IPS-18c (cell line): Measurements from ENCODE around the gene LRIG1.

Experiments used
- H3K4me3 ChIP-seq: 2 replicates; pipeline ENCODE4 v1.7.0; 2013; ENCODE audit warnings: low read depth, mild to moderate bottlenecking, low read length, moderate library complexity; ENCODE audit not compliant: insufficient read depth
- H3K9me3 ChIP-seq: one replicate; pipeline ENCODE4 v1.6.1; 2013; ENCODE audit warnings: mild to moderate bottlenecking, low read length, moderate library complexity; ENCODE audit not compliant: control insufficient read depth, insufficient read depth

LRIG1 gene

DNA sequence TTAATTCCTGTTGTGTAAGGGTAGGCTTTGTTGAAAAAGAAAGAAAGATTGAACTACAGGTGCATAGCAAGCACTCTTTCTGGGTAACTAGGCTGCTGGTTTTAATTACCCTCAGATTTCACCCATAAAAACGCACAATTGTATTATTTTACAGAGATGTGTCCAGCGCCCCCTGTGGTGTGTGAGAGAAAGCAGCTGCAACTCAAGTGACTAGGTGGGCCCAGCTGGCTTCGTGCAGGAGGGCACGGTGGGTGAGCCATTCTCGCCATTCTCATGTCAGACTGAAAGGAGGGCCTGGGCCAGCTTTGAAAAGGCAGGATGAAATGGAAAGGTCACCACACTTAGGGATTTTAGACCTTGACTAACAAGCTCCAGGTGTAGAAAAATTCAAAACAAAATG lies 122.6 kb downstream of the LRIG1 start:
- H3K9me3 ChIP-seq: no peaks in the 10 kb centered on the region
- H3K4me3 ChIP-seq: no peak overlapping the region

GRCh38 chr3:66377800-66378199 lies 123.0 kb downstream of the LRIG1 start:
- H3K4me3 ChIP-seq: no peak overlapping the region
- H3K9me3 ChIP-seq: no peaks in the 10 kb centered on the region

DNA sequence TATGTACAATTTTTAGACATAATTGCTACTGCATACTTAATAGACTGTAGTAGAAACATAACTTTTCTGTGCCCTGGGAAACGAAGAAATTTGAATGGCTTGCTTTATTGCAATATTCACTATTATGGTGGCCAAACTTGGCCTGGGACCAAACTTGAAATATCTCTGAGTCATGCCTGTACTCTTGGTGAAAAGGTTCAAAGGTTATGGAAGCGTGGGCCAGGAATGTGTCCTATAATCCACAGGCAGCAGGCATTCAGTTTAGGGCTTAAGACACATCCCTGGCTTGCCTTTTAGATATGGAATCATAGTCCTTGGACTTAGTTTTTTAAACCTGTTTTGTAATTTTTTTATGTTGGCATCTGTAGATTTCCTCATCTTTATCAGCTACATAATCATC lies 124.3 kb downstream of the LRIG1 start:
- Histone ChIP-seq H3K4me3 (no peak overlapping the region), H3K9me3 (no peaks in the 10 kb centered on the region)

DNA sequence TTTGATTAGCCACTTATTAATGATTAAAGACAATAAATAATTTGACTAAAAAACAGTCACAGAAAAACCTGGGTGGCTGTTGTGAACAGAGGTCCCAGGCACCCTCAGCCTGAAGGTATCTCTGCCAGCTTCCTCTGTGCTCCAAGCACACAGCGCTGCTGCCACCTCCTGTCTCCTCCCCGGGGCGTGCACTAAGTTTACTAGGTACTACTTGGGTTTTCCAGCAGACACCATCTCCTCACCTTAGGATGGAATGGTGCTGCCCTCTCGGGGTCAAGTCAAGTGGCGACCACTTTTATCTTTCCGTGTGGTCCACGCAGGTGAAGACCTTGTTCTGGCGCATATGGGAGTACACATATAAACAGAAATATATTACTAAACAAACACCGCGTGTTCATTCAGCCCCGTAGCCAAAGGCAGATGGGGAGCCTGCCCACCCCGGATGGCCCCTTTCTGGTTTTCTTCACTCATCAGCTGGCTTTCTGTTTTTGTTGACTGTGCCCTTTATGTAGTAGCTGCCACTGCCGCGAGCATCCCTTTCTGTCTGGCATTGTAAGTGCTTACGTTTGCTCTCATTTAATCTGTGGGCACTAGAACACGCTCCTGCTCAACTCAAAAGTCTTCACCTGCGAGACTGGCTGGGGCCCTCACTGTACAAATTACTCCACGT lies 128.0 kb downstream of the LRIG1 start:
- Histone ChIP-seq H3K4me3 (no peak overlapping the region), H3K9me3 (no peaks in the 10 kb centered on the region)

DNA sequence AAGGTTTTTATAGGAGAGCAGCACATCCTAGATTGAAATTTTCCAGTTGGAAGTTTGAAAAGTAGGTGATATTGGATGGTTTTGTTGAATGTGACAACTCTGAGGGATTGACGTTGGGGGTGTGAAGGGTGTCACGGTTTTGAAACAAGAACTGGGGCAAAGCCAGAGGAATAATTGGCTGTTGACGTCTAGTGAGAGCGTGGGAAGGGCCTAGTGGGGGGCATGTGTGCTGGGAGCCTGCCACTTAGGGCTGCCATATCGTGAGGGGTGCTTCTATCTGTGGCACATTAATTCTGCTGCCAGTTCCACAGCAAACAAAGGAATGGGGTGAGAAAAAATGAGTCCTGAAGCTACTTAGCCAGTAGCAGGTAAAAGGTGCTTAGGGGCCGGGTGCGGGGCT lies 129.4 kb downstream of the LRIG1 start:
- Histone ChIP-seq H3K4me3 (no peak overlapping the region), H3K9me3 (no peaks in the 10 kb centered on the region)

GRCh38 chr3:66370179-66370578 lies 130.6 kb downstream of the LRIG1 start:
- no peak overlapping the region for H3K4me3 ChIP-seq

GRCh38 chr3:66367979-66368378 lies 132.8 kb downstream of the LRIG1 start:
- Histone ChIP-seq H3K9me3 (no peaks in the 10 kb centered on the region), H3K4me3 (no peak overlapping the region)

More at GRCh38 chr3:66370179-66370578, 130.6 kb downstream of the LRIG1 start:
- H3K9me3 ChIP-seq: no peaks in the 10 kb centered on the region

GRCh38 chr3:66366747-66367146 lies 134.1 kb downstream of the LRIG1 start:
- H3K9me3 ChIP-seq: no peaks in the 10 kb centered on the region
- no peak overlapping the region for H3K4me3 ChIP-seq

- Histone ChIP-seq H3K9me3 (no peaks in the 10 kb centered on the region), H3K4me3 (no peak overlapping the region)
Measured at GRCh38 chr3:66365080-66365479, 135.7 kb downstream of the LRIG1 start.

DNA sequence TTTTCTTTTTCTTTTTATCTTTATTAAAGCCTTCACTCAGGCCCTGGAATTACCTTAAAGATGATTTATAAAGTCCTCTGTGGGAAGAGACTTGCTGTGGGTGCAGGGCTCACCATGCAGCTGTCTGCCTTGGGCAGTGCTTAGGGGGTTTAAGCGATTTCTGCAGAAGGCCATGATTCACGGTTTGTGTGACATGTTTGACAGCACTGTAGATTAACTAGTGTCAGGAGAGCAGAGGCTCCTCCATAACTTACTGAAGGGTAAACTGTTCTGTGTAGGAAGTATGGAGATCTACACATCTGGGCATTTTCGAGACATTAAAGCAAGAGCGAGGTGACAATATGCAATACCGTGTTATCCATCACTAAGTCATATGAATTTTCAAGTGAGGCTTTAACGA lies 137.7 kb downstream of the LRIG1 start:
- no peak overlapping the region for H3K4me3 ChIP-seq
- no peaks in the 10 kb centered on the region for H3K9me3 ChIP-seq

- Histone ChIP-seq H3K9me3 (no peaks in the 10 kb centered on the region), H3K4me3 (no peak overlapping the region)
Measured at GRCh38 chr3:66362541-66362941, 138.3 kb downstream of the LRIG1 start.

DNA sequence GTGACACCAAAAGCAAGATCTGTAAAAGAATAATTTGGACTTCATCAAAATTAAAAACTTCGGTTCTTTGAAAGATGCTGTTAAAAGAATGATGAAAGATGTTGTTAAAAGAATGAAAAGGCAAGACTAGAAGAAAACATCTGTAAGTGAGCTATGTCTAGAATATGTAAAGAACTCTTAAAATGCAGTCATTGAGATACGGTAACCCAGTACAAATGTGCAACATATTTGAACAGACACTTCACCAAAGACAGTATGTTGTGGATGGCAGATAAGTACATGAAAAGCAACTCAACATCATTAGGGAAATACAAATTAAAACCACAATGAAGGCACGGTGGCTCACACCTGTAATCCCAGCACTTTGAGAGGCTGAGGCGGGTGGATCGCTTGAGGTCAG lies 139.5 kb downstream of the LRIG1 start:
- no peaks in the 10 kb centered on the region for H3K9me3 ChIP-seq
- H3K4me3 ChIP-seq: no peak overlapping the region

GRCh38 chr3:66355997-66356396 lies 144.8 kb downstream of the LRIG1 start:
- Histone ChIP-seq H3K4me3 (no peak overlapping the region), H3K9me3 (no peaks in the 10 kb centered on the region)

GRCh38 chr3:66355394-66355793 lies 145.4 kb downstream of the LRIG1 start:
- H3K4me3 ChIP-seq: no peak overlapping the region
- no peaks in the 10 kb centered on the region for H3K9me3 ChIP-seq

DNA sequence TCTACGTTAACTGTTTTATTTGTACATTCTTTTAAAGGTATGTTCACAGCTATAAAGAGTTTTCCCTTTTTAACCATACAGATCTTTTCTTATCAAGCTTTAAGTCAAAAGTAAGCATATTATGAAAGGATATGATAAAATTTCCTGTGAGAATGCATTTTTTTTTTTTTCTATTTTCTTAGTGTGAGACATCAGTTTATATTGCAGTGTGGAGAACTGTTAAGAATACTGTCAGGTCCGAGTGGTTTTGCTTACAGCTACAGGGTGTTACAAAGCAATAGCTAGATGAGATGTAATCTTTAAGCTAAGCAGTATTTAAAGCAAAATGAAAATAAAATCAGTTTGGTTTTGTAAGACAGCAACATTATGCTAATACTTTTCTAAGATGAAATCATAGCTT lies 146.8 kb downstream of the LRIG1 start:
- no peak overlapping the region for H3K4me3 ChIP-seq
- H3K9me3 ChIP-seq: no peaks in the 10 kb centered on the region

- no peak overlapping the region for H3K4me3 ChIP-seq
- H3K9me3 ChIP-seq: no peaks in the 10 kb centered on the region
Measured at GRCh38 chr3:66353530-66353929, 147.3 kb downstream of the LRIG1 start.

- H3K9me3 ChIP-seq: no peaks in the 10 kb centered on the region
- H3K4me3 ChIP-seq: no peak overlapping the region
Measured at GRCh38 chr3:66353039-66353438, 147.8 kb downstream of the LRIG1 start.

DNA sequence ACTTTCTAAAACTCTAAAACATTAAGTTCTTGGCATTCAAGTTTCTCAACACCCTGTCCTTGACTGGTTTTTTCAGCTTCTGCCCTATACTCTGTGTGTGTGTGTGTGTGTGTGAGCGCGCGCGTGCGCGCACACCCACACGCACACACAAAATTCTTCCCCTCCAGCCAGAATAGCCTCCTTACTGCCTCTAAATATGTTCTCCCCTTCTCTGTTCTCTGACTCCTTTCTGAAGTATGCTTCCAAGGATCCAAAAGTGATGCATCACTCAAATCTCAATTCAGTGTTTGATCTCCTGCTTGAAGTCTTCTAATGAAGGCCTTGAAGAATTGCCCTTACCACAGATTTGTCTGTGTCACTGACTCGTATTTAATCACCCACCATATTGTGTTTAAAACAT lies 150.2 kb downstream of the LRIG1 start:
- Histone ChIP-seq H3K9me3 (no peaks in the 10 kb centered on the region), H3K4me3 (no peak overlapping the region)

GRCh38 chr3:66348704-66349103 lies 152.1 kb downstream of the LRIG1 start:
- no peak overlapping the region for H3K4me3 ChIP-seq
- H3K9me3 ChIP-seq: no peaks in the 10 kb centered on the region
